Activated CD4-positive, alpha-beta T cell treated with anti-CD3 and anti-CD28 coated beads, Interleukin-2, amount 10 ng/mL, durations not matched to agents 7 days and 5 days (primary cell): ENCODE results near the gene SSC5D. TPM values are rescaled to one million over a fixed set of nuclear protein-coding genes. Genes with fewer than 3 reads are reported as not detected.

Experiments
- CTCF ChIA-PET: fragments of 350-600 bp; sonication (Branson Sonifier 250); formaldehyde crosslinking; loops from one replicate; lab custom pipeline; 2021; ENCODE audit warnings: antibody characterized with exemption; lab: Charles Lee
- POLR2A ChIA-PET: fragments of 350-600 bp; sonication (Branson Sonifier 250); formaldehyde crosslinking; loops from one replicate; lab custom pipeline; 2021; ENCODE audit warnings: antibody characterized with exemption; lab: Charles Lee
- DNase-seq: peaks from one replicate; pipeline ENCODE4 v3.0.0-alpha.2; 2020
- H3K27ac Mint-ChIP-seq: one replicate; pipeline ENCODE4 v1.8.0; 2021; ENCODE audit warnings: mild to moderate bottlenecking, moderate library complexity, mixed read lengths
- H3K27me3 Mint-ChIP-seq: one replicate; pipeline ENCODE4 v1.8.0; 2021; ENCODE audit warnings: mixed read lengths
- H3K36me3 Mint-ChIP-seq: one replicate; pipeline ENCODE4 v1.8.0; 2021; ENCODE audit warnings: low read depth, mixed read lengths
- H3K4me1 Mint-ChIP-seq: one replicate; pipeline ENCODE4 v1.8.0; 2021; ENCODE audit warnings: mixed read lengths
- H3K4me3 Mint-ChIP-seq: one replicate; pipeline ENCODE4 v1.8.0; 2021; ENCODE audit warnings: mild to moderate bottlenecking, moderate library complexity, mixed read lengths
- H3K9me3 Mint-ChIP-seq: one replicate; pipeline ENCODE4 v1.8.0; 2021; ENCODE audit warnings: mixed read lengths
- total RNA-seq, 2 experiments: library from RNA; stranded (reverse); gene quantifications; one replicate each; pipeline ENCODE4 v1.2.3, GENCODE V29; 2021

The SSC5D gene
- total RNA-seq, 2 experiments from 2014 or later = 0.42 to 0.98 TPM

- CTCF ChIA-PET = no interaction called here
- Mint-ChIP-seq H3K36me3 (peaks cover 2% of the 10 kb centered on the region), H3K9me3 (no peaks in the 10 kb centered on the region), H3K27ac (no peak overlapping the region), H3K27me3 (no peaks in the 10 kb centered on the region), H3K4me1 (peaks cover 33% of the 10 kb centered on the region), H3K4me3 (no peak overlapping the region)
- DNase-seq = no peak
- POLR2A ChIA-PET = no interaction called here
These were observed 8.6 kb upstream of the SSC5D start for GRCh38 chr19:55479451-55480230.

GRCh38 chr19:55481148-55481793 lies 7.0 kb upstream of the SSC5D start:
- CTCF ChIA-PET = no interaction called here
- H3K9me3 Mint-ChIP-seq = no peaks in the 10 kb centered on the region
- H3K4me1 Mint-ChIP-seq = peaks cover 33% of the 10 kb centered on the region
- peaks cover 3% of the 10 kb centered on the region for H3K36me3 Mint-ChIP-seq
- H3K27ac Mint-ChIP-seq = no peak overlapping the region
- H3K4me3 Mint-ChIP-seq = no peak overlapping the region
- POLR2A ChIA-PET = no interaction called here
- H3K27me3 Mint-ChIP-seq = no peaks in the 10 kb centered on the region
- no peak for DNase-seq

DNA sequence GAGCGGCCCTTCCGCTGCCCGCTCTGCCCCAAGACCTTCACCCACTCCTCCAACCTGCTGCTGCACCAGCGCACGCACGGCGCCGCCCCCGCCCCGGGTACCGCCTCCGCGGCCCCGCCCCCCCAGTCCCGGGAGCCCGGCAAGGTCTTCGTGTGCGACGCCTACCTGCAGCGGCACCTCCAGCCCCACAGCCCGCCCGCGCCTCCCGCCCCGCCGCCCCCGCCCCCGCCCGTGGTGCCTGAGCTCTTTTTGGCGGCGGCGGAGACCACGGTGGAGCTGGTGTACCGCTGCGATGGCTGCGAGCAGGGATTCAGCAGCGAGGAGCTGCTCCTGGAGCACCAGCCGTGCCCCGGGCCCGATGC lies 6.5 kb upstream of the SSC5D start:
- no peak for DNase-seq
- H3K4me1 Mint-ChIP-seq = peaks cover 33% of the 10 kb centered on the region
- H3K27ac Mint-ChIP-seq = no peak overlapping the region
- H3K27me3 Mint-ChIP-seq = no peaks in the 10 kb centered on the region
- H3K9me3 Mint-ChIP-seq = no peaks in the 10 kb centered on the region
- ChIA-PET CTCF (no interaction called here), POLR2A (no interaction called here)
- no peak overlapping the region for H3K4me3 Mint-ChIP-seq
- H3K36me3 Mint-ChIP-seq = peaks cover 3% of the 10 kb centered on the region

DNA sequence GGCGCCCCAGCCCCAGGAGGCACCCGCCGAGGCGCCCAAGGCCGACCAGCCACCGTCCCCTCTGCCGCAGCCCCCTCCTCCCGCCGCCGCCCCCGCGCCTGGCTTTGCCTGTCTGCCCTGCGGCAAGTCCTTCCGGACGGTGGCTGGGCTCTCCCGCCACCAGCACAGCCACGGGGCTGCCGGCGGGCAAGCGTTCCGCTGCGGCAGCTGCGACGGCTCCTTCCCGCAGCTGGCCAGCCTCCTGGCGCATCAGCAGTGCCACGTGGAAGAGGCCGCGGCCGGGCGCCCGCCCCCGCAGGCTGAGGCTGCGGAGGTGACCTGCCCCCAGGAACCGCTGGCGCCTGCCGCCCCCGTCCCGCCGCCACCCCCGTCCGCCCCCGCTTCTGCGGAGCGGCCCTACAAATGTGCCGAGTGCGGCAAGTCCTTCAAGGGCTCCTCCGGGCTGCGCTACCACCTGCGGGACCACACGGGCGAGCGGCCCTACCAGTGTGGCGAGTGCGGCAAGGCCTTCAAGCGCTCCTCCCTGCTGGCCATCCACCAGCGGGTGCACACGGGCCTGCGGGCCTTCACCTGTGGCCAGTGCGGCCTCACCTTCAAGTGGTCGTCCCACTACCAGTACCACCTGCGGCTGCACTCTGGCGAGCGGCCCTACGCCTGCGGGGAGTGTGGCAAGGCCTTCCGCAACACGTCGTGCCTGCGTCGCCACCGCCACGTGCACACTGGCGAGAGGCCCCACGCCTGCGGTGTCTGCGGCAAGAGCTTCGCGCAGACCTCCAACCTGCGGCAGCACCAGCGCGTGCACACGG lies 5.9 kb upstream of the SSC5D start:
- ChIA-PET POLR2A (no interaction called here), CTCF (no interaction called here)
- no peak for DNase-seq
- Mint-ChIP-seq H3K36me3 (peaks cover 3% of the 10 kb centered on the region), H3K4me3 (no peak overlapping the region), H3K4me1 (peaks cover 31% of the 10 kb centered on the region), H3K9me3 (no peaks in the 10 kb centered on the region), H3K27ac (no peak overlapping the region), H3K27me3 (no peaks in the 10 kb centered on the region)

GRCh38 chr19:55482967-55483705 lies 5.1 kb upstream of the SSC5D start:
- H3K27me3 Mint-ChIP-seq = no peaks in the 10 kb centered on the region
- no peak for DNase-seq
- H3K4me1 Mint-ChIP-seq = peaks cover 27% of the 10 kb centered on the region
- H3K27ac Mint-ChIP-seq = no peak overlapping the region
- H3K36me3 Mint-ChIP-seq = peaks cover 3% of the 10 kb centered on the region
- CTCF ChIA-PET = no interaction called here
- POLR2A ChIA-PET = no interaction called here
- H3K4me3 Mint-ChIP-seq = no peak overlapping the region
- H3K9me3 Mint-ChIP-seq = no peaks in the 10 kb centered on the region

GRCh38 chr19:55483706-55484592 lies 4.3 kb upstream of the SSC5D start:
- no peaks in the 10 kb centered on the region for H3K27me3 Mint-ChIP-seq
- ChIA-PET CTCF (interaction anchor here (1.1 to 1.5 kb wide), 2 partner anchors 17 to 20 kb away, joined by 3 to 6 read pairs; no protein-coding TSS in a partner anchor), POLR2A (no interaction called here)
- peak overlapping the region; percentile 74 for H3K4me3 Mint-ChIP-seq
- H3K36me3 Mint-ChIP-seq = peaks cover 3% of the 10 kb centered on the region
- no peak for DNase-seq
- H3K9me3 Mint-ChIP-seq = no peaks in the 10 kb centered on the region
- H3K4me1 Mint-ChIP-seq = peaks cover 19% of the 10 kb centered on the region
- H3K27ac Mint-ChIP-seq = no peak overlapping the region

DNA sequence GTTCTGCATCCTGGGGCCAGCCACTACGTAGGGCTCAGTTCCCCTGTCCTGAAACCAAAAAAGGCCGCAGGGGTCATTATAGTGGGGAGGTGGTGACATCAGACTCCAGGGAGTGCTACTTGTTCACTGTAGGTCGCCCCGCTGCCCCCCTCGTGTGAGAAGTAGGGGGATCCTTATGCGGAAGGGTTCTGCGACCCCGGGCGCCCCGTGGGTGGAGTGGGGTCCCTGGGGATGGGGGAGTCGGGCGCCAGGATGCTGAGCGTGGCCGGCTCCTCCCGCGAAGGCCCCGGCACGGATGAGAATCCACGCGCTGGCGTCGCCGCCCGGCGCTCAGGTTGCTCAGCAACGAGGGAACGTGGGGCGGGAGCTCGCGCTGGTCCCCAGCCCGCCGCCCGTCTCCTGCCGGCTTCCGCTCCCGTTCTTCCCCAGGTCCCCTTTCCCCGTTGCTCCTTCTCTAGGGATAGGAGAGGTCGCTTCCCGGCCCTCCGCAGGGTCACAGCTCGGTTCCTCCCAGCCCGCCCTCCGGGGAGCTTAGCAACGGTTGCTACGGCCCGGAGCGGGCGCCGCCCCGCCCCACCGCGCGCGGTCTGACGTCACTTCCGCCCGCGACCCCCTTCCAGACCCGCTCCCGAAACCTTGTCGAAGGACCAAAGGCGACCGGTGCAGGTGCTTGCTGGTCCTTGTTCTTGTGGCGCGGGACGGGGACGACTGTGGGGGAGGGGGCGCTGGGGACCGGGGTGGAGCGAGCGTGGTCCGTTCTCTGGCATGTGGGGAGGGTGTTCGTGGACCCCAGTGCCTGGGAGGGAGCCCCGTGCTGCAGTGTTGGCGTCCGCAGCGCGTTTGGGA lies 3.4 kb upstream of the SSC5D start, which contains the start of gene NAT14:
Gene NAT14, plus strand, starts transcription at position 596 of the 846 bp plus-strand sequence. CDS start 521 bp downstream, outside the sequence.
- Mint-ChIP-seq H3K36me3 (peaks cover 3% of the 10 kb centered on the region), H3K27ac (peak within 1 kb of the TSS; percentile 85), H3K9me3 (no peaks in the 10 kb centered on the region), H3K4me1 (peaks cover 12% of the 10 kb centered on the region), H3K4me3 (peak within 1 kb of the TSS; percentile 74), H3K27me3 (no peaks in the 10 kb centered on the region)
- POLR2A ChIA-PET = interaction anchor here (1.0 kb wide), 1 partner anchor 8 kb away, joined by 5 read pairs; the partner anchor contains the start of gene ZNF628
- CTCF ChIA-PET = interaction anchor here (0.7 to 1.5 kb wide), 4 partner anchors 16 to 148 kb away, joined by 3 to 6 read pairs (median 4); no protein-coding TSS in a partner anchor
- peak; percentile 62 for DNase-seq

- CTCF ChIA-PET = interaction anchor here (1.1 to 2.0 kb wide), 5 partner anchors 16 to 147 kb away, joined by 3 to 15 read pairs (median 3); no protein-coding TSS in a partner anchor
- Mint-ChIP-seq H3K9me3 (no peaks in the 10 kb centered on the region), H3K36me3 (peaks cover 1% of the 10 kb centered on the region), H3K4me1 (peaks cover 9% of the 10 kb centered on the region), H3K27me3 (no peaks in the 10 kb centered on the region), H3K4me3 (peak overlapping the region; percentile 74), H3K27ac (peak overlapping the region; percentile 85)
- POLR2A ChIA-PET = interaction anchor here (0.6 to 1.0 kb wide), 2 partner anchors 9 to 314 kb away, joined by 3 to 5 read pairs; partner anchors contain the start of gene ZNF628
- DNase-seq = no peak
These were observed 2.7 kb upstream of the SSC5D start for GRCh38 chr19:55485439-55486011.

DNA sequence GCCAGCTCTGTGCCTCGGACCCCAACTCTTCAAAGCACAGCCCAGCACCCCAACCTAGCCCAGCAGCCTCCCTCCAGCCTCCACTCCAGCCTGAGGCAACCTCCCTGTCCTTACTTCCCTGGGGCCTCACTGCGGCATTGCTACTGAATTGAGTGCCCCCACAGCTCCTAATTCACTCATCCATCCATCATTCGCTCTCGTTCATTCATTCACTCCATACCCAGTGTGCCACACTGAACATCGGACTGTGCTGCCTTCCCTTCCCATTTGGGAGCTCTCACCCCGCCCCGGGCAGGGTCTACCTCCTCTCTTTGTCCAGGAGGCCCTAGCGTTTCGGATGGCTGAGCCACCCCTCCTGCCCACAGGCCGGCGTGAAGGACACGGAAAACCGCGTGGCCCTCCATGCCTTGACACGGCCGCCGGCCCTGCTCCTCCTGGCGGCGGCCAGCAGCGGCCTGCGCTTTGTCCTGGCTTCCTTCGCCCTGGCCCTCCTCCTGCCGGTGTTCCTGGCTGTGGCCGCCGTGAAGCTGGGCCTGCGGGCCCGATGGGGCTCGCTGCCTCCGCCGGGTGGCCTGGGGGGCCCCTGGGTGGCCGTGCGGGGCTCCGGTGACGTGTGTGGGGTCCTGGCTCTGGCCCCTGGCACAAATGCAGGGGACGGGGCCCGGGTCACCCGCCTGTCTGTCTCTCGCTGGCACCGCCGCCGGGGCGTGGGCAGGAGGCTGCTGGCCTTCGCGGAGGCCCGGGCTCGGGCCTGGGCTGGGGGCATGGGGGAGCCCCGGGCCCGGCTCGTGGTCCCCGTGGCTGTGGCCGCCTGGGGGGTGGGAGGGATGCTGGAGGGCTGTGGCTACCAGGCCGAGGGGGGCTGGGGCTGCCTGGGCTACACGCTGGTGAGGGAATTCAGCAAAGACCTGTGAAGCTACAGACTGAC lies 1.9 kb upstream of the SSC5D start:
- Mint-ChIP-seq H3K27ac (peak overlapping the region; percentile 85), H3K27me3 (no peaks in the 10 kb centered on the region), H3K4me1 (peaks cover 8% of the 10 kb centered on the region), H3K4me3 (peak overlapping the region; percentile 69), H3K36me3 (peaks cover 1% of the 10 kb centered on the region), H3K9me3 (no peaks in the 10 kb centered on the region)
- DNase-seq = no peak
- POLR2A ChIA-PET = interaction anchor here (0.6 kb wide), 1 partner anchor 314 kb away, joined by 3 read pairs; no protein-coding TSS in a partner anchor
- CTCF ChIA-PET = interaction anchor here (1.1 to 2.0 kb wide), 4 partner anchors 15 to 146 kb away, joined by 3 to 15 read pairs (median 3); no protein-coding TSS in a partner anchor
